ENCODE data around the gene IGSF10. TPM values are rescaled to one million over a fixed set of nuclear protein-coding genes. Genes with fewer than 3 reads are reported as not detected.

Gene IGSF10
- total RNA-seq, 1 donor from 2014 or later: 3.1 TPM

- no peaks in the 10 kb centered on the region for H3K27me3 ChIP-seq (ENCODE audit: low read depth)
- peaks cover 26% of the 10 kb centered on the region for H3K9me3 ChIP-seq (replicated peaks)
- H3K36me3 ChIP-seq: no peaks in the 10 kb centered on the region
- no peak overlapping the region for H3K27ac ChIP-seq (replicated peaks)
- no peak overlapping the region for H3K4me3 ChIP-seq
- intact Hi-C loops (cut with micrococcal nuclease): no loop called here
- TF ChIP-seq, protein P1, sequence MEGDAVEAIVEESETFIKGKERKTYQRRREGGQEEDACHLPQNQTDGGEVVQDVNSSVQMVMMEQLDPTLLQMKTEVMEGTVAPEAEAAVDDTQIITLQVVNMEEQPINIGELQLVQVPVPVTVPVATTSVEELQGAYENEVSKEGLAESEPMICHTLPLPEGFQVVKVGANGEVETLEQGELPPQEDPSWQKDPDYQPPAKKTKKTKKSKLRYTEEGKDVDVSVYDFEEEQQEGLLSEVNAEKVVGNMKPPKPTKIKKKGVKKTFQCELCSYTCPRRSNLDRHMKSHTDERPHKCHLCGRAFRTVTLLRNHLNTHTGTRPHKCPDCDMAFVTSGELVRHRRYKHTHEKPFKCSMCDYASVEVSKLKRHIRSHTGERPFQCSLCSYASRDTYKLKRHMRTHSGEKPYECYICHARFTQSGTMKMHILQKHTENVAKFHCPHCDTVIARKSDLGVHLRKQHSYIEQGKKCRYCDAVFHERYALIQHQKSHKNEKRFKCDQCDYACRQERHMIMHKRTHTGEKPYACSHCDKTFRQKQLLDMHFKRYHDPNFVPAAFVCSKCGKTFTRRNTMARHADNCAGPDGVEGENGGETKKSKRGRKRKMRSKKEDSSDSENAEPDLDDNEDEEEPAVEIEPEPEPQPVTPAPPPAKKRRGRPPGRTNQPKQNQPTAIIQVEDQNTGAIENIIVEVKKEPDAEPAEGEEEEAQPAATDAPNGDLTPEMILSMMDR (IDR thresholded peaks at IDR 0.05; ENCODE audit: borderline replicate concordance): no peak
- H3K4me1 ChIP-seq: peaks cover 4% of the 10 kb centered on the region
- DNase-seq: no peak
Observed at GRCh38 chr3:151480492-151480891, 19.6 kb upstream of the IGSF10 start.

- TF ChIP-seq, protein P1 (IDR thresholded peaks at IDR 0.05; ENCODE audit: borderline replicate concordance): no peak
- Histone ChIP-seq H3K27ac (replicated peaks) (no peak overlapping the region), H3K9me3 (replicated peaks) (peaks cover 22% of the 10 kb centered on the region), H3K27me3 (ENCODE audit: low read depth) (no peaks in the 10 kb centered on the region), H3K4me1 (peaks cover 4% of the 10 kb centered on the region), H3K36me3 (no peaks in the 10 kb centered on the region), H3K4me3 (no peak overlapping the region)
- intact Hi-C loops (cut with micrococcal nuclease): no loop called here
- DNase-seq: no peak
Observed at GRCh38 chr3:151479452-151479851, 18.6 kb upstream of the IGSF10 start.

- Histone ChIP-seq H3K27ac (replicated peaks) (no peak overlapping the region), H3K9me3 (replicated peaks) (peaks cover 19% of the 10 kb centered on the region), H3K4me1 (peaks cover 4% of the 10 kb centered on the region), H3K27me3 (ENCODE audit: low read depth) (no peaks in the 10 kb centered on the region), H3K4me3 (no peak overlapping the region), H3K36me3 (no peaks in the 10 kb centered on the region)
- TF ChIP-seq, protein P1 (IDR thresholded peaks at IDR 0.05; ENCODE audit: borderline replicate concordance): no peak
- DNase-seq: no peak
- intact Hi-C loops (cut with micrococcal nuclease): no loop called here
Observed at GRCh38 chr3:151478335-151478697, 17.5 kb upstream of the IGSF10 start.

- Histone ChIP-seq H3K4me3 (no peak overlapping the region), H3K27ac (replicated peaks) (no peak overlapping the region), H3K9me3 (replicated peaks) (peaks cover 14% of the 10 kb centered on the region), H3K4me1 (peaks cover 4% of the 10 kb centered on the region), H3K27me3 (ENCODE audit: low read depth) (no peaks in the 10 kb centered on the region), H3K36me3 (no peaks in the 10 kb centered on the region)
- TF ChIP-seq, protein P1 (IDR thresholded peaks at IDR 0.05; ENCODE audit: borderline replicate concordance): no peak
- no peak for DNase-seq
- intact Hi-C loops (cut with micrococcal nuclease): no loop called here
Observed at GRCh38 chr3:151477591-151478334, 16.9 kb upstream of the IGSF10 start.

DNA sequence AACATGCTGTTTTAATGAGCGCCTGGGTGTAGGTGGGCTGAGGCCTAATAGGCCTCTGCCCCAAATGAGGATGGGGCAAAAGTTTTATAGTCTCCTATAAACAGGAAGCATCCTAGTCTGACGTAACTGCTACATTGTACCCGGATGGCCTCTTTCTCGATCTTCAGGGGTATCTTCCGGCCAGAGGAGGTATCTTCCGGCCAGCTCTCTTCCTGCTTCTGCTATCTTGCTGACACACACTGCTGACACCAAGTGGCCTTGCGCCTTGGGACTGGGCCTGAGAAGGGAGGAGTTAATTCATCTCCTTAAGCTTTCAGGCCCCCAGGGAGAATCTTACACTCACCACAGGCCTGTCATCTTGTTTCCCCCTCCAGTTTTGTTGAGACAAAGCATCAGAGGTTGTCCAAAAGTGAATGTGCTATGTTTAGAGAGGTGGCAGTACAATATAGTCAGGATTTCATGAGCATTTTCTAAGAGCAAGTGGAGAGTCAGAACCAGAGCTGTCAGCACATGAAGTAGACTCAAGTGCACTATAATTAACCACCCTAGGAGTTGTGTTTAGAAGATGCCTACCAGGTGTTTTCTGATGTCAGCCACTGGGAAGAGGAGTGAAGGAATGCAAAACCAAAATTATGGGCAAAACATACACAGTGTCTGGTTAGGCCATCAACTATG is 15.6 kb upstream of the IGSF10 start:
- intact Hi-C loops (cut with micrococcal nuclease): no loop called here

More for the DNA sequence above, 15.6 kb upstream of the IGSF10 start:
- no peak overlapping the region for H3K27ac ChIP-seq (replicated peaks)
- DNase-seq: no peak
- TF ChIP-seq, protein P1 (IDR thresholded peaks at IDR 0.05; ENCODE audit: borderline replicate concordance): no peak
- H3K4me1 ChIP-seq: peaks cover 4% of the 10 kb centered on the region
- peaks cover under 1% of the 10 kb centered on the region for H3K9me3 ChIP-seq (replicated peaks)
- no peaks in the 10 kb centered on the region for H3K27me3 ChIP-seq (ENCODE audit: low read depth)
- no peaks in the 10 kb centered on the region for H3K36me3 ChIP-seq
- no peak overlapping the region for H3K4me3 ChIP-seq

All from left ventricle myocardium inferior (tissue), 1 donor.